Endodermal cell (in vitro differentiated cells): Measurements from ENCODE around the gene CDK15. TPM values are rescaled to one million over a fixed set of nuclear protein-coding genes. Genes with fewer than 3 reads are reported as not detected.
"Not testable (repeated sequence)": the region's sequence is repeated elsewhere in the genome, so short reads cannot be mapped to it uniquely, and the experiment has no call there.

Experiments used
- DNase-seq: peaks from one replicate; pipeline ENCODE4 v3.0.0-alpha.2; 2017
- H3K27ac ChIP-seq: 2 replicates; pipeline ENCODE4 v1.5.1; 2013; ENCODE audit warnings: mild to moderate bottlenecking, low read depth, low read length, moderate library complexity
- H3K27me3 ChIP-seq: 2 replicates; pipeline ENCODE4 v1.6.1; 2013; ENCODE audit warnings: mild to moderate bottlenecking, low read length, moderate library complexity; ENCODE audit not compliant: insufficient read depth, control insufficient read depth, poor library complexity, severe bottlenecking
- H3K36me3 ChIP-seq: 2 replicates; pipeline ENCODE4 v1.7.0; 2013; ENCODE audit warnings: mild to moderate bottlenecking, low read length, moderate library complexity; ENCODE audit not compliant: control insufficient read depth, insufficient read depth
- H3K4me1 ChIP-seq: one replicate; pipeline ENCODE4 v1.7.0; 2013; ENCODE audit warnings: low read length; ENCODE audit not compliant: control insufficient read depth, insufficient read depth
- H3K4me3 ChIP-seq: 2 replicates; pipeline ENCODE4 v1.5.1; 2013; ENCODE audit warnings: mild to moderate bottlenecking, low read length, moderate library complexity
- H3K9ac ChIP-seq: 2 replicates; pipeline ENCODE4 v1.6.1; 2013; ENCODE audit warnings: mild to moderate bottlenecking, low read length, moderate library complexity; ENCODE audit not compliant: poor library complexity, severe bottlenecking; ENCODE audit errors: extremely low read depth
- H3K9me3 ChIP-seq: 2 replicates; pipeline ENCODE4 v1.6.1; 2013; ENCODE audit warnings: mild to moderate bottlenecking, low read length, moderate library complexity; ENCODE audit not compliant: control insufficient read depth
- H3K27ac Mint-ChIP-seq: 2 replicates; pipeline ENCODE4 v1.8.0; 2020; ENCODE audit warnings: mixed read lengths
- H3K27me3 Mint-ChIP-seq: 2 replicates; pipeline ENCODE4 v1.8.0; 2021; ENCODE audit warnings: mild to moderate bottlenecking, mixed read lengths; ENCODE audit not compliant: insufficient read depth
- H3K36me3 Mint-ChIP-seq: 2 replicates; pipeline ENCODE4 v1.8.0; 2020; ENCODE audit warnings: low read depth, mixed read lengths
- H3K4me1 Mint-ChIP-seq: 2 replicates; pipeline ENCODE4 v1.8.0; 2020; ENCODE audit warnings: mixed read lengths
- H3K4me3 Mint-ChIP-seq: 2 replicates; pipeline ENCODE4 v1.8.0; 2020; ENCODE audit warnings: mild to moderate bottlenecking, moderate library complexity, mixed read lengths
- H3K9me3 Mint-ChIP-seq: 2 replicates; pipeline ENCODE4 v1.8.0; 2020; ENCODE audit warnings: mild to moderate bottlenecking, mixed read lengths
- WGBS, 2 experiments: methylation state at CpG; one replicate each; pipeline versions ENCODE4 v1.1.5 to v1.1.7; 2013; ENCODE audit warnings: missing lambda C conversion rate in 2 of 2, mixed read lengths in 1 of 2; ENCODE audit not compliant: insufficient coverage in 1 of 2, insufficient read length in 1 of 2; 5-methylcytosine and 5-hydroxymethylcytosine counted together
- total RNA-seq, 2 donors: library from RNA; stranded (reverse); fragmentation: NEBNext Ultra II Directional in 1 of 2; extraction: Animal tissue kit (Norgen Biotek cat#: 25700) in 1 of 2; gene quantifications; 2 replicates in 1 of 2; 3 replicates in 1 of 2; pipeline ENCODE4 v1.2.1, GENCODE V29; 2021
- TF ChIP-seq, protein P1 (sequence below): fragments of 200-600 bp; sonication (generic); conservative IDR thresholded peaks from 2 replicates; pipeline ENCODE4 v1.5.0; 2021; ENCODE audit warnings: antibody characterized with exemption, mild to moderate bottlenecking

CDK15 gene
- total RNA-seq, 2 donors from 2014 or later = 0.35 TPM; not detected in 1

DNA sequence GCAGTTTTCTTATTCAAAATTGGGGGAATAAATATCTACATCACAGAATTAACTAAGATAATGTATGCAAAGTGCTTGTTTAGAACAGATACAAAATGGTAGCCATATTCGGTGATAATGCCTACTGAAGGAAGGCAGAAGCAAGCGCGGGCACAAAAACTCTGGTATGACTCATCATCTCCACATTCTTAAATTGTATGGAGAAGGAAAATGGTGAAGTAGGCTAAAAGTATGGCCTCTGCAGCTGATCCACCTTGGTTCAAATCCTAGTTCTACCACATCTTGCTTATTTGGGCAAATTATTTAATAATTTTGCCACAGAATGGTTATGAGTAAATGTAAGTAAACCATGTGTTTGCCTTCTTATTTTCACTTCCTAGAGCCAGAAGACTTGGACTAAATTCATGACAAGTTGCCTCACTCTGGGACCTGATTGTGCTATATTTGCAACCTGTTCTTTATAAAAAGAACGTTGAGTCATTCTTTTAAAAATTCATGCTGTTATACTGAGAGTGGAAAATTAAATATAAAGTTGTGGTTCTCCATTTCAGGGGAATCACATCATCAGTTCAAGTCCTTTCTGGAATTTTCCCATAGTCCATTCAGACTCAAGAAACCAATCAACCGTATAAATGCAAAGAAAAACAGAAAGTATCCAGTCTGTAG lies 9.0 kb upstream of the CDK15 start:
- H3K9me3 Mint-ChIP-seq = peaks cover 3% of the 10 kb centered on the region
- TF ChIP-seq, protein P1, sequence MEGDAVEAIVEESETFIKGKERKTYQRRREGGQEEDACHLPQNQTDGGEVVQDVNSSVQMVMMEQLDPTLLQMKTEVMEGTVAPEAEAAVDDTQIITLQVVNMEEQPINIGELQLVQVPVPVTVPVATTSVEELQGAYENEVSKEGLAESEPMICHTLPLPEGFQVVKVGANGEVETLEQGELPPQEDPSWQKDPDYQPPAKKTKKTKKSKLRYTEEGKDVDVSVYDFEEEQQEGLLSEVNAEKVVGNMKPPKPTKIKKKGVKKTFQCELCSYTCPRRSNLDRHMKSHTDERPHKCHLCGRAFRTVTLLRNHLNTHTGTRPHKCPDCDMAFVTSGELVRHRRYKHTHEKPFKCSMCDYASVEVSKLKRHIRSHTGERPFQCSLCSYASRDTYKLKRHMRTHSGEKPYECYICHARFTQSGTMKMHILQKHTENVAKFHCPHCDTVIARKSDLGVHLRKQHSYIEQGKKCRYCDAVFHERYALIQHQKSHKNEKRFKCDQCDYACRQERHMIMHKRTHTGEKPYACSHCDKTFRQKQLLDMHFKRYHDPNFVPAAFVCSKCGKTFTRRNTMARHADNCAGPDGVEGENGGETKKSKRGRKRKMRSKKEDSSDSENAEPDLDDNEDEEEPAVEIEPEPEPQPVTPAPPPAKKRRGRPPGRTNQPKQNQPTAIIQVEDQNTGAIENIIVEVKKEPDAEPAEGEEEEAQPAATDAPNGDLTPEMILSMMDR = no peak
- H3K27me3 Mint-ChIP-seq = no peaks in the 10 kb centered on the region
- Histone ChIP-seq H3K27ac (no peak overlapping the region), H3K36me3 (no peaks in the 10 kb centered on the region), H3K4me3 (no peak overlapping the region), H3K4me1 (no peaks in the 10 kb centered on the region), H3K9me3 (no peaks in the 10 kb centered on the region), H3K9ac (no peak overlapping the region), H3K27me3 (no peaks in the 10 kb centered on the region)
- no peaks in the 10 kb centered on the region for H3K36me3 Mint-ChIP-seq
- no peak for DNase-seq
- H3K4me3 Mint-ChIP-seq = no peak overlapping the region
- no peak overlapping the region for H3K27ac Mint-ChIP-seq
- peaks cover 18% of the 10 kb centered on the region for H3K4me1 Mint-ChIP-seq
- WGBS, 2 experiments = 70 to 74% methylated on average over 4 to 5 of the region's 5 CpGs

DNA sequence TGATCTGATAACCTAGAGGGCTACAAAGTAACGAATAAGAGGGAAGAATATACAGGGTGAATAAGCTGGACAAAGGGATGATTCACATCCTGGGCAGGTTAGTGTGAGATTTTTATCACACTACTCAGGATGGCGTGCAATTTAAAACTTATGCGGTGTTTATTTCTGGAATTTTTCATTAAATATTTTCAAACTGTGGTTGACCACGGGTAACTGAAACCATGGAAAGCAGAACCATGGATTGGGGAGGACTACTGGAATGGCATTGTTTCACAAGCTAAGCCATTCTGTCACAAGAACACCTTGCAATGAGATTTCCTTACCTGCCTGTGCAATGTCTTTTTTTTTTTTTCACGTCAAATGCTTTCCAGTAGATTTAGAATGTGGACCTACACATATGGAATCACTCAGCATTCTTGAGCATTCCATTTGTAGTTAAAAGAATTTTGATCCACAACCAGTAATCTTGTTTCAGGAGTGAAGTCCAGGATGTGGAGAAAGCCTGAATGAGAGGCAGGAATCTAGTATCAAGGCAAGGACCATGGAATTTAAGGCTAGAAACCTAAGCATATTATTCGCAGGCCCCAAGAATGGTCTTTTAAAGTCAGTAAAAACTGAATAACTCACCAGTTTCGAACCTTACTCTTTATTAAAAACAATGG lies 8.0 kb upstream of the CDK15 start:
- TF ChIP-seq, protein P1 = no peak
- Mint-ChIP-seq H3K4me3 (no peak overlapping the region), H3K4me1 (peaks cover 18% of the 10 kb centered on the region), H3K9me3 (peaks cover 3% of the 10 kb centered on the region), H3K36me3 (no peaks in the 10 kb centered on the region), H3K27me3 (no peaks in the 10 kb centered on the region), H3K27ac (no peak overlapping the region)
- Histone ChIP-seq H3K9ac (no peak overlapping the region), H3K4me1 (no peaks in the 10 kb centered on the region), H3K36me3 (no peaks in the 10 kb centered on the region), H3K4me3 (no peak overlapping the region), H3K9me3 (no peaks in the 10 kb centered on the region), H3K27me3 (no peaks in the 10 kb centered on the region), H3K27ac (no peak overlapping the region)
- WGBS, 2 experiments = 88 to 91% methylated on average over 4 to 7 of the region's 7 CpGs
- DNase-seq = no peak

DNA sequence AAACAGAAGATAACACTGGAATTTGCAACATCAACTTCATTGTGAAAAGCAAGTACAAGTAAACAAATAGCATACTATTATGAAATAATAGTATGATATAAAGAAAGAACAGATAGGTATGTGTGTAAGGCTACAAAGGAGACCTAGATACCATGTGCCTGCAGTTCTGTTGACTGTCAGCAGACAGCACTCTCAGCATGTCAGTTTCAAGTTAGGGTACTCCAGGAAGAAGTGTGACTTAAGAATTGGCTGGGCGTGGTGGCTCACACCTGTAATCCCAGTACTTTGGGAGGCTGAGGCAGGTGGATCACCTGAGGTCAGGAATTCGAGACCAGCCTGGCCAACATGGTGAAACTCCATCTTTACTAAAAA lies 7.4 kb upstream of the CDK15 start:
- H3K27ac ChIP-seq = not testable (repeated sequence)

More for the DNA sequence above, 7.4 kb upstream of the CDK15 start:
- H3K9me3 ChIP-seq, H3K36me3 ChIP-seq, H3K27ac Mint-ChIP-seq, DNase-seq, H3K9ac ChIP-seq, H3K36me3 Mint-ChIP-seq, H3K4me3 ChIP-seq, H3K4me3 Mint-ChIP-seq, H3K27me3 Mint-ChIP-seq, H3K9me3 Mint-ChIP-seq, H3K4me1 ChIP-seq, H3K27me3 ChIP-seq: not testable (repeated sequence)
- 98% methylated on average over 2 of the region's 2 CpGs; no CpG with 5 or more reads in 1 of the 2 experiments for WGBS, 2 experiments
- peaks cover 18% of the 10 kb centered on the region for H3K4me1 Mint-ChIP-seq
- TF ChIP-seq, protein P1 = peak; percentile 75
